ENCODE measurements around the gene GPR137. TPM values are rescaled to one million over a fixed set of nuclear protein-coding genes. Genes with fewer than 3 reads are reported as not detected.

GPR137 gene
- total and polyA plus RNA-seq, 10 of the 15 experiments (the other 5 are each of a cell fraction or from before 2014, with no cell fraction given): 0.37 to 29.2 (median 13.8) TPM

DNA sequence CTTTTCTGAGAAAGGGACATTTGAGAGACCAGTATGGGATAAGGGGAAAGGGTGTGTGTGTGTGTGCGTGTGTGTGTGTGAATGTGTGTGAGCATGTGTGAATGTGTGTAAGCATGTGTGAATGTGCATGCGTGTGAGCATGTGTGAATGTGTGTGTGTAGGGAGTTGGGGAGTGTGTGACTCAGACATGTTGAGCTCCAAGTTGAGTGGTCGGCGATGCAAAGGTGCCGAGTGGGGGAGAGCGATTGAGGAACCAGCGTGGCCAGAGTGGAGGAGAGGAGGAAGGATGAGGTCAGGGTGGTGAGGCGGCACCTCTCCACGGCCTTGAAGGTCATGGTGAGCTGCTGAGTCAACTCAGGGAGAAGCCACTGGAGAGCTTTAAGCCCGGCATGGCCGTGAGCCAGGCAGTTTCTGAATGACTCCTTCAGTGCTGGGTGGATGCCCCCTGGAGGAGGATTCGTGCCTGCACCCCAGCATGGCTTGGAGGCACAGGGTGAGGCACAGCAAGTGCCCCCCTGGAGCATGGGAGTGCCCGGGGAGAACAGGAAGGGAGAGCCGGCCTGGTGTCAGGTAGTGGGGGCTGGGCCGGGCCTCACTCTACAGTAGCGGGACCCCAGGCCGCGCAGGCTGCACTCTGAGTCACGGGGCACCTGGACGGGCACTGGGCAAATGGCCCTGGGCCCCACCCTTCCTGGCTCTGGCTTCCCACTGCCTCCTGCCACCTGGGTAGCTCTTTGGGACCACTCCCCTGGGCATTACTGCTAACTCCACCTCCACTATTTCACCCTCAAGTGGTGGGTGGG is 46.1 kb downstream of the GPR137 start (continued):
- TF ChIP-seq ZBTB4 (CRISPR knock-in tag; IDR thresholded peaks at IDR 0.05): no peak
- TF ChIP-seq NRF1 (conservative IDR thresholded peaks at IDR 0.05; ENCODE audit: low read depth, low read length): no peak
- peak; percentile 87 for TF ChIP-seq JUNB (IDR thresholded peaks at IDR 0.05)
- no peak for TF ChIP-seq TCF3 (IDR thresholded peaks at IDR 0.05; ENCODE audit: borderline replicate concordance, insufficient read depth, low read depth, low read length)
- peak; percentile 73; the same call in 1 of the 2 replicates for TF ChIP-seq SMARCA5 (IDR thresholded peaks at IDR 0.05)
- no peak for TF ChIP-seq USF2 (IDR thresholded peaks at IDR 0.05; ENCODE audit: borderline replicate concordance, low read depth, low read length)
- TF ChIP-seq PKNOX1 (IDR thresholded peaks at IDR 0.05): peak; percentile 43; the same call in 1 of the 2 replicates
- peak; percentile 96 for TF ChIP-seq BACH1 (IDR thresholded peaks at IDR 0.05; ENCODE audit: borderline replicate concordance)
- TF ChIP-seq, protein P1, sequence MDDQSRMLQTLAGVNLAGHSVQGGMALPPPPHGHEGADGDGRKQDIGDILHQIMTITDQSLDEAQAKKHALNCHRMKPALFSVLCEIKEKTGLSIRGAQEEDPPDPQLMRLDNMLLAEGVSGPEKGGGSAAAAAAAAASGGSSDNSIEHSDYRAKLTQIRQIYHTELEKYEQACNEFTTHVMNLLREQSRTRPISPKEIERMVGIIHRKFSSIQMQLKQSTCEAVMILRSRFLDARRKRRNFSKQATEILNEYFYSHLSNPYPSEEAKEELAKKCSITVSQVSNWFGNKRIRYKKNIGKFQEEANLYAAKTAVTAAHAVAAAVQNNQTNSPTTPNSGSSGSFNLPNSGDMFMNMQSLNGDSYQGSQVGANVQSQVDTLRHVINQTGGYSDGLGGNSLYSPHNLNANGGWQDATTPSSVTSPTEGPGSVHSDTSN (IDR thresholded peaks at IDR 0.05; ENCODE audit: insufficient replicate concordance, low read depth, low read length): peak; percentile 43
- no peak for TF ChIP-seq ZNF274 (IDR thresholded peaks at IDR 0.05; ENCODE audit: insufficient read depth, insufficient read length)
- no peak for TF ChIP-seq ZNF207 (IDR thresholded peaks at IDR 0.05; ENCODE audit: borderline replicate concordance)
- peak; percentile 74 for TF ChIP-seq RUNX3 (IDR thresholded peaks at IDR 0.05; ENCODE audit: low read length)
- TF ChIP-seq TCF12 (IDR thresholded peaks at IDR 0.05; ENCODE audit: low read depth, low read length): peak; percentile 26; the same call in 1 of the 2 replicates
- 0 out of 2 replicates have a peak, but pooled peaks have one; percentile 37 for TF ChIP-seq ZSCAN29 (IDR thresholded peaks at IDR 0.05)
- TF ChIP-seq MTA3 (IDR thresholded peaks at IDR 0.05; ENCODE audit: borderline replicate concordance, low read length): no peak; the same call in 1 of the 2 replicates
- no peak for TF ChIP-seq SIN3A (IDR thresholded peaks at IDR 0.05; ENCODE audit: low read depth, low read length)
- TF ChIP-seq NFYA (IDR thresholded peaks at IDR 0.05; ENCODE audit: borderline replicate concordance, low read depth, low read length): no peak
- peak; percentile 86; the same call in 1 of the 2 replicates for TF ChIP-seq ESRRA (IDR thresholded peaks at IDR 0.05; ENCODE audit: low read length)
- TF ChIP-seq, protein P2, sequence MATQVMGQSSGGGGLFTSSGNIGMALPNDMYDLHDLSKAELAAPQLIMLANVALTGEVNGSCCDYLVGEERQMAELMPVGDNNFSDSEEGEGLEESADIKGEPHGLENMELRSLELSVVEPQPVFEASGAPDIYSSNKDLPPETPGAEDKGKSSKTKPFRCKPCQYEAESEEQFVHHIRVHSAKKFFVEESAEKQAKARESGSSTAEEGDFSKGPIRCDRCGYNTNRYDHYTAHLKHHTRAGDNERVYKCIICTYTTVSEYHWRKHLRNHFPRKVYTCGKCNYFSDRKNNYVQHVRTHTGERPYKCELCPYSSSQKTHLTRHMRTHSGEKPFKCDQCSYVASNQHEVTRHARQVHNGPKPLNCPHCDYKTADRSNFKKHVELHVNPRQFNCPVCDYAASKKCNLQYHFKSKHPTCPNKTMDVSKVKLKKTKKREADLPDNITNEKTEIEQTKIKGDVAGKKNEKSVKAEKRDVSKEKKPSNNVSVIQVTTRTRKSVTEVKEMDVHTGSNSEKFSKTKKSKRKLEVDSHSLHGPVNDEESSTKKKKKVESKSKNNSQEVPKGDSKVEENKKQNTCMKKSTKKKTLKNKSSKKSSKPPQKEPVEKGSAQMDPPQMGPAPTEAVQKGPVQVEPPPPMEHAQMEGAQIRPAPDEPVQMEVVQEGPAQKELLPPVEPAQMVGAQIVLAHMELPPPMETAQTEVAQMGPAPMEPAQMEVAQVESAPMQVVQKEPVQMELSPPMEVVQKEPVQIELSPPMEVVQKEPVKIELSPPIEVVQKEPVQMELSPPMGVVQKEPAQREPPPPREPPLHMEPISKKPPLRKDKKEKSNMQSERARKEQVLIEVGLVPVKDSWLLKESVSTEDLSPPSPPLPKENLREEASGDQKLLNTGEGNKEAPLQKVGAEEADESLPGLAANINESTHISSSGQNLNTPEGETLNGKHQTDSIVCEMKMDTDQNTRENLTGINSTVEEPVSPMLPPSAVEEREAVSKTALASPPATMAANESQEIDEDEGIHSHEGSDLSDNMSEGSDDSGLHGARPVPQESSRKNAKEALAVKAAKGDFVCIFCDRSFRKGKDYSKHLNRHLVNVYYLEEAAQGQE (IDR thresholded peaks at IDR 0.05; ENCODE audit: low read depth, low read length): no peak
- no peak for TF ChIP-seq KDM1A (IDR thresholded peaks at IDR 0.05; ENCODE audit: borderline replicate concordance)
